Neural cell (in vitro differentiated cells): ENCODE measurements around the gene SIGLEC10. TPM values are rescaled to one million over a fixed set of nuclear protein-coding genes. Genes with fewer than 3 reads are reported as not detected.

ENCODE experiments used
- H2AFZ ChIP-seq: fragments of 200-600, 300-800 bp; sonication (generic), shearing (Covaris generic); 2 replicates; pipeline ENCODE4 v1.6.0; 2014; ENCODE audit warnings: low read depth, mild to moderate bottlenecking, antibody characterized with exemption, low read length, moderate library complexity
- H3F3A ChIP-seq: fragments of 200-600 bp; shearing (Covaris generic); 2 replicates; pipeline ENCODE4 v1.6.1; 2016; ENCODE audit warnings: mild to moderate bottlenecking, moderate library complexity, mixed read lengths, antibody characterized with exemption, low read length; ENCODE audit not compliant: insufficient read depth, poor library complexity, severe bottlenecking
- H3K27ac ChIP-seq: fragments of 200-600, 300-800 bp; sonication (generic), shearing (Covaris generic); 2 replicates; pipeline ENCODE4 v1.5.1; 2014; ENCODE audit warnings: mild to moderate bottlenecking, low read length, moderate library complexity
- H3K27me3 ChIP-seq: fragments of 300-800, 200-600 bp; sonication (generic), shearing (Covaris generic); 2 replicates; pipeline ENCODE4 v1.6.0; 2014; ENCODE audit warnings: mild to moderate bottlenecking, low read depth, low read length, moderate library complexity; ENCODE audit not compliant: insufficient read depth
- H3K36me3 ChIP-seq: fragments of 300-800, 200-600 bp; sonication (generic), shearing (Covaris generic); 2 replicates; pipeline ENCODE4 v1.5.1; 2014; ENCODE audit warnings: mild to moderate bottlenecking, antibody characterized with exemption, low read length, moderate library complexity; ENCODE audit not compliant: insufficient read depth
- H3K4me2 ChIP-seq: fragments of 300-800, 200-600 bp; sonication (generic), shearing (Covaris generic); 2 replicates; pipeline ENCODE4 v1.6.0; 2014; ENCODE audit warnings: mild to moderate bottlenecking, low read length
- H3K4me3 ChIP-seq: fragments of 300-800, 200-600 bp; sonication (generic), shearing (Covaris generic); 2 replicates; pipeline ENCODE4 v1.5.1; 2014; ENCODE audit warnings: mild to moderate bottlenecking, low read length, moderate library complexity
- H3K79me2 ChIP-seq: fragments of 200-600 bp; shearing (Covaris generic); replicated peaks from 2 replicates; pipeline ENCODE4 v1.6.0; 2014; ENCODE audit warnings: mild to moderate bottlenecking, low read length, moderate library complexity; ENCODE audit not compliant: insufficient read depth
- H3K9ac ChIP-seq: fragments of 300-800, 200-600 bp; sonication (generic), shearing (Covaris generic); 2 replicates; pipeline ENCODE4 v1.6.1; 2016; ENCODE audit warnings: mild to moderate bottlenecking, low read length, mixed read lengths
- H3K9me2 ChIP-seq: fragments of 200-600 bp; shearing (Covaris generic); 2 replicates; pipeline ENCODE4 v1.6.1; 2016; ENCODE audit warnings: mild to moderate bottlenecking, low read length, mixed read lengths; ENCODE audit not compliant: insufficient read depth
- H3K9me3 ChIP-seq: fragments of 200-600, 300-800 bp; sonication (generic), shearing (Covaris generic); 2 replicates; pipeline ENCODE4 v1.6.1; 2016; ENCODE audit warnings: mild to moderate bottlenecking, mixed run types, low read length, moderate library complexity, mixed read lengths
- H4K20me1 ChIP-seq: fragments of 200-600 bp; shearing (Covaris generic); 2 replicates; pipeline ENCODE4 v1.6.1; 2016; ENCODE audit warnings: mild to moderate bottlenecking, mixed run types; ENCODE audit not compliant: insufficient read depth
- EP300 ChIP-seq: fragments of 450-650 bp; conservative IDR thresholded peaks from 2 replicates; pipeline ENCODE4 v1.6.1; 2014; ENCODE audit warnings: antibody characterized with exemption, mild to moderate bottlenecking, moderate library complexity; ENCODE audit not compliant: poor library complexity, severe bottlenecking
- EZH2 ChIP-seq: fragments of 200-600, 300-800 bp; shearing (Covaris generic), sonication (generic); IDR thresholded peaks from 2 replicates; pipeline ENCODE4 v1.6.1; 2014; ENCODE audit warnings: antibody characterized with exemption, low read length, borderline replicate concordance, mild to moderate bottlenecking; ENCODE audit not compliant: insufficient read depth, poor library complexity, severe bottlenecking
- MXI1 ChIP-seq: fragments of 450-650 bp; conservative IDR thresholded peaks from 2 replicates; pipeline ENCODE4 v1.6.1; 2014; ENCODE audit warnings: antibody characterized with exemption, mild to moderate bottlenecking; ENCODE audit not compliant: poor library complexity, severe bottlenecking
- POLR2AphosphoS5 ChIP-seq: IDR thresholded peaks from 2 replicates; pipeline ENCODE4 v1.6.1; 2012
- RAD21 ChIP-seq: fragments of 450-650 bp; conservative IDR thresholded peaks from 2 replicates; pipeline ENCODE4 v1.6.1; 2014; ENCODE audit warnings: antibody characterized with exemption, mild to moderate bottlenecking, moderate library complexity
- SMC3 ChIP-seq: fragments of 450-650 bp; conservative IDR thresholded peaks from 2 replicates; pipeline ENCODE4 v1.6.1; 2014; ENCODE audit warnings: antibody characterized with exemption, mild to moderate bottlenecking, moderate library complexity; ENCODE audit not compliant: poor library complexity
- TAF1 ChIP-seq: IDR thresholded peaks from 2 replicates; pipeline ENCODE4 v1.6.1; 2012; ENCODE audit warnings: low read depth
- polyA plus RNA-seq: library from polyadenylated mRNA; depleted of rRNA; stranded (reverse); fragments of >200 nt; gene quantifications from 2 replicates; pipeline ENCODE4 v1.2.3, GENCODE V29; 2014
- TF ChIP-seq, protein P1 (sequence below): IDR thresholded peaks from 2 replicates; pipeline ENCODE4 v1.6.1; 2012; ENCODE audit warnings: borderline replicate concordance
- TF ChIP-seq, protein P2 (sequence below): fragments of 450-650 bp; IDR thresholded peaks from 2 replicates; pipeline ENCODE4 v1.5.1; 2014; ENCODE audit warnings: antibody characterized with exemption, mild to moderate bottlenecking, moderate library complexity; ENCODE audit not compliant: poor library complexity, severe bottlenecking

Gene SIGLEC10
- polyA plus RNA-seq, 1 donor from 2014 or later: not detected

- no peak overlapping the region for H3K4me2 ChIP-seq
- no peaks in the 10 kb centered on the region for H4K20me1 ChIP-seq
- H3K9me2 ChIP-seq: no peaks in the 10 kb centered on the region
- H3K9ac ChIP-seq: no peak overlapping the region
- H3K36me3 ChIP-seq: no peaks in the 10 kb centered on the region
- H3K27me3 ChIP-seq: no peaks in the 10 kb centered on the region
- no peaks in the 10 kb centered on the region for H3K79me2 ChIP-seq
- no peak overlapping the region for H3K27ac ChIP-seq
- H3K4me3 ChIP-seq: no peak overlapping the region
- no peaks in the 10 kb centered on the region for H3F3A ChIP-seq
- no peak for TF ChIP-seq SMC3
- TF ChIP-seq RAD21: no peak
- TF ChIP-seq, protein P1, sequence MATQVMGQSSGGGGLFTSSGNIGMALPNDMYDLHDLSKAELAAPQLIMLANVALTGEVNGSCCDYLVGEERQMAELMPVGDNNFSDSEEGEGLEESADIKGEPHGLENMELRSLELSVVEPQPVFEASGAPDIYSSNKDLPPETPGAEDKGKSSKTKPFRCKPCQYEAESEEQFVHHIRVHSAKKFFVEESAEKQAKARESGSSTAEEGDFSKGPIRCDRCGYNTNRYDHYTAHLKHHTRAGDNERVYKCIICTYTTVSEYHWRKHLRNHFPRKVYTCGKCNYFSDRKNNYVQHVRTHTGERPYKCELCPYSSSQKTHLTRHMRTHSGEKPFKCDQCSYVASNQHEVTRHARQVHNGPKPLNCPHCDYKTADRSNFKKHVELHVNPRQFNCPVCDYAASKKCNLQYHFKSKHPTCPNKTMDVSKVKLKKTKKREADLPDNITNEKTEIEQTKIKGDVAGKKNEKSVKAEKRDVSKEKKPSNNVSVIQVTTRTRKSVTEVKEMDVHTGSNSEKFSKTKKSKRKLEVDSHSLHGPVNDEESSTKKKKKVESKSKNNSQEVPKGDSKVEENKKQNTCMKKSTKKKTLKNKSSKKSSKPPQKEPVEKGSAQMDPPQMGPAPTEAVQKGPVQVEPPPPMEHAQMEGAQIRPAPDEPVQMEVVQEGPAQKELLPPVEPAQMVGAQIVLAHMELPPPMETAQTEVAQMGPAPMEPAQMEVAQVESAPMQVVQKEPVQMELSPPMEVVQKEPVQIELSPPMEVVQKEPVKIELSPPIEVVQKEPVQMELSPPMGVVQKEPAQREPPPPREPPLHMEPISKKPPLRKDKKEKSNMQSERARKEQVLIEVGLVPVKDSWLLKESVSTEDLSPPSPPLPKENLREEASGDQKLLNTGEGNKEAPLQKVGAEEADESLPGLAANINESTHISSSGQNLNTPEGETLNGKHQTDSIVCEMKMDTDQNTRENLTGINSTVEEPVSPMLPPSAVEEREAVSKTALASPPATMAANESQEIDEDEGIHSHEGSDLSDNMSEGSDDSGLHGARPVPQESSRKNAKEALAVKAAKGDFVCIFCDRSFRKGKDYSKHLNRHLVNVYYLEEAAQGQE: no peak
- no peak for TF ChIP-seq TAF1
- no peak for TF ChIP-seq POLR2AphosphoS5
- TF ChIP-seq, protein P2, sequence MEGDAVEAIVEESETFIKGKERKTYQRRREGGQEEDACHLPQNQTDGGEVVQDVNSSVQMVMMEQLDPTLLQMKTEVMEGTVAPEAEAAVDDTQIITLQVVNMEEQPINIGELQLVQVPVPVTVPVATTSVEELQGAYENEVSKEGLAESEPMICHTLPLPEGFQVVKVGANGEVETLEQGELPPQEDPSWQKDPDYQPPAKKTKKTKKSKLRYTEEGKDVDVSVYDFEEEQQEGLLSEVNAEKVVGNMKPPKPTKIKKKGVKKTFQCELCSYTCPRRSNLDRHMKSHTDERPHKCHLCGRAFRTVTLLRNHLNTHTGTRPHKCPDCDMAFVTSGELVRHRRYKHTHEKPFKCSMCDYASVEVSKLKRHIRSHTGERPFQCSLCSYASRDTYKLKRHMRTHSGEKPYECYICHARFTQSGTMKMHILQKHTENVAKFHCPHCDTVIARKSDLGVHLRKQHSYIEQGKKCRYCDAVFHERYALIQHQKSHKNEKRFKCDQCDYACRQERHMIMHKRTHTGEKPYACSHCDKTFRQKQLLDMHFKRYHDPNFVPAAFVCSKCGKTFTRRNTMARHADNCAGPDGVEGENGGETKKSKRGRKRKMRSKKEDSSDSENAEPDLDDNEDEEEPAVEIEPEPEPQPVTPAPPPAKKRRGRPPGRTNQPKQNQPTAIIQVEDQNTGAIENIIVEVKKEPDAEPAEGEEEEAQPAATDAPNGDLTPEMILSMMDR: no peak
- no peak for TF ChIP-seq EZH2
- no peak for TF ChIP-seq EP300
- no peak for TF ChIP-seq MXI1
- H3K9me3 ChIP-seq: no peaks in the 10 kb centered on the region
- H2AFZ ChIP-seq: no peak overlapping the region
Observed at GRCh38 chr19:51396175-51396574, 21.3 kb downstream of the SIGLEC10 start.

GRCh38 chr19:51394050-51394836 lies 23.2 kb downstream of the SIGLEC10 start:
- Histone ChIP-seq H3K4me2 (peak overlapping the region; percentile 94), H3K36me3 (no peaks in the 10 kb centered on the region), H3F3A (no peaks in the 10 kb centered on the region), H3K9me3 (no peaks in the 10 kb centered on the region), H3K4me3 (peak overlapping the region; percentile 69), H2AFZ (peak overlapping the region; percentile 81), H4K20me1 (no peaks in the 10 kb centered on the region), H3K9ac (peak overlapping the region; percentile 69), H3K9me2 (no peaks in the 10 kb centered on the region), H3K27ac (peak overlapping the region; percentile 65), H3K27me3 (no peaks in the 10 kb centered on the region), H3K79me2 (no peaks in the 10 kb centered on the region)
- TF ChIP-seq, protein P2: peak; percentile 62
- TF ChIP-seq RAD21 (peak; percentile 44), EP300 (peak; percentile 31), EZH2 (no peak), SMC3 (peak; percentile 35), MXI1 (peak; percentile 99), POLR2AphosphoS5 (peak; percentile 45), TAF1 (no peak)
- TF ChIP-seq, protein P1: no peak
